K562 (cell line): Measurements from ENCODE around the gene CLEC10A. TPM values are rescaled to one million over a fixed set of nuclear protein-coding genes. Genes with fewer than 3 reads are reported as not detected.
"Not testable (repeated sequence)": the region's sequence is repeated elsewhere in the genome, so short reads cannot be mapped to it uniquely, and the experiment has no call there.

Experiments used
- ATAC-seq: fragments of 200-7000 bp; cut with Tn5 transposase; 3 replicates; pipeline ENCODE4 v1.9.1; 2020; ENCODE audit warnings: moderate library complexity
- BruUV-seq: library from RNA; stranded (reverse); fragments of 400-500 nt; replicated peaks from 2 replicates; lab custom pipeline; 2021; lab: Mats Ljungman, UMichigan
- CTCF ChIA-PET: fragments of 300-600 bp; formaldehyde crosslinking; extraction: SDS; loops from one replicate; lab custom pipeline; 2021; ENCODE audit warnings: low intra/inter-chr PET ratio; lab: Yijun Ruan, JAX
- POLR2A ChIA-PET: fragments of 300-600, 350-650 bp; sonication (Branson Sonifier 250); formaldehyde crosslinking; extraction: SDS; loops from one replicate; lab custom pipeline; 2021; ENCODE audit warnings: antibody characterized with exemption, inconsistent platforms; lab: Yijun Ruan, JAX
- DNase-seq, 4 experiments: peaks; one replicate each; pipeline versions ENCODE4 v3.0.0 to v3.0.0-alpha.2; 2011 to 2018; ENCODE audit warnings: low spot score in 3 of 4, mixed read lengths in 3 of 4; ENCODE audit errors: extremely low read depth in 1 of 4
- FAIRE-seq: peaks from 2 replicates; lab custom pipeline; 2011; peaks lifted over from hg19 to GRCh38; lab: Jason Lieb, UNC
- H2AFZ ChIP-seq: 2 replicates; pipeline ENCODE4 v1.6.0; 2011; ENCODE audit warnings: low read depth, low read length, control low read depth, inconsistent platforms
- H3K27ac ChIP-seq: fragments of 200-600 bp; 3 replicates; pipeline ENCODE4 v1.8.0; 2011; ENCODE audit warnings: low read depth, mild to moderate bottlenecking, control low read depth, inconsistent platforms, low read length, moderate library complexity, mixed read lengths; ENCODE audit errors: extremely low read depth
- H3K27me3 ChIP-seq, 2 experiments: fragments of 300-600 bp in 1 of 2; 2 replicates in 1 of 2; 3 replicates in 1 of 2; pipeline versions ENCODE4 v1.6.0 to v1.8.0; 2011; ENCODE audit warnings: inconsistent platforms in 2 of 2, low read length in 2 of 2, mild to moderate bottlenecking in 1 of 2, mixed read lengths in 1 of 2, moderate library complexity in 1 of 2; ENCODE audit not compliant: control insufficient read depth in 2 of 2, insufficient read depth in 2 of 2
- H3K36me3 ChIP-seq: fragments of 300-600 bp; 3 replicates; pipeline ENCODE4 v1.8.0; 2011; ENCODE audit warnings: mild to moderate bottlenecking, low read length, inconsistent platforms; ENCODE audit not compliant: control insufficient read depth, insufficient read depth
- H3K4me1 ChIP-seq, 2 experiments: fragments of 200-600 bp in 1 of 2; replicated peaks in 1 of 2; 2 replicates in 1 of 2; 3 replicates in 1 of 2; pipeline versions ENCODE4 v1.5.1 to v1.8.0; 2011; ENCODE audit warnings: inconsistent platforms in 2 of 2, low read length in 2 of 2, mild to moderate bottlenecking in 1 of 2, mixed read lengths in 1 of 2, moderate library complexity in 1 of 2; ENCODE audit not compliant: control insufficient read depth in 2 of 2, insufficient read depth in 2 of 2
- H3K4me2 ChIP-seq: 2 replicates; pipeline ENCODE4 v1.6.1; 2011; ENCODE audit warnings: low read length, control low read depth, inconsistent platforms, mixed read lengths; ENCODE audit not compliant: insufficient read depth
- H3K4me3 ChIP-seq: fragments of 200-600 bp; sonication (generic), shearing (Covaris generic); 2 replicates; pipeline ENCODE4 v1.5.1; 2016; ENCODE audit warnings: control low read depth, inconsistent platforms
- H3K79me2 ChIP-seq: fragments of 200-600 bp; 3 replicates; pipeline ENCODE4 v1.8.0; 2011; ENCODE audit warnings: low read length, inconsistent platforms; ENCODE audit not compliant: control insufficient read depth, insufficient read depth
- H3K9ac ChIP-seq, 2 experiments: 2 replicates each; pipeline versions ENCODE4 v1.6.0 to v1.6.1; 2011; ENCODE audit warnings: low read depth in 2 of 2, low read length in 2 of 2, control low read depth in 1 of 2, inconsistent platforms in 1 of 2, mild to moderate bottlenecking in 1 of 2, mixed read lengths in 1 of 2; ENCODE audit not compliant: insufficient read depth in 1 of 2
- H3K9me1 ChIP-seq: one replicate; pipeline ENCODE4 v1.6.0; 2011; ENCODE audit warnings: inconsistent platforms, mild to moderate bottlenecking, low read length, moderate library complexity; ENCODE audit not compliant: control insufficient read depth, insufficient read depth
- H3K9me3 ChIP-seq: replicated peaks from 2 replicates; pipeline ENCODE4 v1.5.1; 2011; ENCODE audit warnings: low read depth, low read length, inconsistent platforms; ENCODE audit not compliant: control insufficient read depth, insufficient read depth
- H4K20me1 ChIP-seq: replicated peaks from 2 replicates; pipeline ENCODE4 v1.6.1; 2011; ENCODE audit warnings: low read length, inconsistent platforms, mixed read lengths; ENCODE audit not compliant: control insufficient read depth, insufficient read depth
- CBFA2T2 ChIP-seq: fragments of 450-650 bp; conservative IDR thresholded peaks from 2 replicates; pipeline ENCODE4 v1.6.1; 2017; ENCODE audit warnings: mild to moderate bottlenecking
- RAD51 ChIP-seq: fragments of 450-650 bp; IDR thresholded peaks from 2 replicates; pipeline ENCODE4 v1.7.1; 2016; ENCODE audit warnings: low read depth, mild to moderate bottlenecking, borderline replicate concordance
- WGBS: fragments of 100-300 bp; shearing (Covaris generic); methylation state at CpG from one replicate; pipeline ENCODE4 v1.1.6; 2016; ENCODE audit warnings: low coverage, mixed read lengths; ENCODE audit not compliant: insufficient coverage; ENCODE audit errors: missing lambda C conversion rate; 5-methylcytosine and 5-hydroxymethylcytosine counted together
- in situ Hi-C: fragments of 300-500 bp; cut with MboI; formaldehyde crosslinking; loops from 4 replicates; pipeline ENCODE4 v1.15.0; 2018; ENCODE audit warnings: inconsistent platforms, mixed read lengths
- intact Hi-C: fragments of 100-400 bp; cut with micrococcal nuclease; formaldehyde crosslinking; loops from 2 replicates; pipeline ENCODE4 v1.14.2; 2022
- polyA plus RNA-seq, 8 experiments: library from polyadenylated mRNA; depleted of rRNA in 4 of 8; stranded (reverse) in 5 of 8; unstranded in 3 of 8; fragments of >200 nt; fragmentation: Nextera tagmentation in 2 of 8; fragmentation: Illumina TruSeq in 1 of 8; extraction: Ambion mirVana in 2 of 8; extraction: Trizol in 1 of 8; gene quantifications; 2 replicates each; pipeline versions ENCODE4 v1.2.1 to v1.2.3, GENCODE V29; 2011 to 2014; ENCODE audit warnings: inconsistent platforms in 1 of 8, missing spikeins in 1 of 8
- total RNA-seq, 7 experiments: library from RNA; depleted of rRNA in 6 of 7; stranded (reverse); fragments of >200 nt in 6 of 7; fragmentation: Illumina TruSeq in 2 of 7; extraction: Trizol in 2 of 7; gene quantifications; 2 replicates each; pipeline versions ENCODE4 v1.2.1 to v1.2.3, GENCODE V29; 2011 to 2021; ENCODE audit warnings: low replicate concordance in 1 of 7
- TF ChIP-seq, protein P1 (sequence below): fragments of 450-650 bp; formaldehyde crosslinking; IDR thresholded peaks from 2 replicates; pipeline ENCODE4 v1.4.0; 2020; ENCODE audit warnings: mild to moderate bottlenecking, mixed read lengths

The CLEC10A gene
- total and polyA plus RNA-seq, 9 of the 15 experiments (the other 6 are each of a cell fraction or from before 2014, with no cell fraction given): 0.04 to 0.11 (median 0.05) TPM; not detected in 6

DNA sequence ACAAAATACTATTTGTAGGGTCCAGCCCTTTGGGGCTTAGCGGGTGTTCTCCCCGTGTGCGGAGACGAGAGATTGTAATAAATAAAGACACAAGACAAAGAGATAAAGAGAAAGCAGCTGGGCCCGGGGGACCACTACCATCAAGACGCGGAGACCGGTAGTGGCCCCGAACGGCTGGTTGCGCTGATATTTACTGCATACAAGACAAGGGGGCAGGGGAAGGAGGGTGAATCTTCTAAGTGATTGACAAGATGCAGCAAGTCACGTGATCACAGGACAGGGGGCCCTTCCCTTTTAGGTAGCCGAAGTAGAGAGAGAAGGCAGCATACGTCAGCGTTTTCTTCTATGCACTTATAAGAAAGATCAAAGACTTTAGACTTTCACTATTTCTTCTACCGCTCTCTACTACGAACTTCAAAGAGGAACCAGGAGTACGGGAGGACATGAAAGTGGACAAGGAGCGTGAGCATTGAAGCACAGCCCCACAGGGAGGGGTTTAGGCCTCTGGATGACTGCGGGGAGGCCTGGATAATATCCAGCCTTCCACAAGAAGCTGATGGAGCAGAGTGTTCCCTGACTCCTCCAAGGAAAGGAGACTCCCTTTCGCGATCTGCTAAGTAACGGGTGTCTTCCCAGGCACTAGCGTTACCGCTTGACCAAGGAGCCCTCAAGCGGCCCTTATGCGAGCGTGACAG is 11.4 kb upstream of the CLEC10A start:
- H3K36me3 ChIP-seq, H3K9me3 ChIP-seq, H3K27ac ChIP-seq, in situ Hi-C loops, H3K4me2 ChIP-seq, POLR2A ChIA-PET, H3K4me1 ChIP-seq, DNase-seq, H3K9ac ChIP-seq, H3K79me2 ChIP-seq, ATAC-seq, H2AFZ ChIP-seq, H3K9me1 ChIP-seq, H4K20me1 ChIP-seq, H3K4me3 ChIP-seq, FAIRE-seq, intact Hi-C loops, BruUV-seq: not testable (repeated sequence)
- TF ChIP-seq CBFA2T2 (0 out of 2 replicates have a peak, but pooled peaks have one; percentile 7), RAD51 (peak; percentile 53; the same call in 1 of the 2 replicates)
- TF ChIP-seq, protein P1, sequence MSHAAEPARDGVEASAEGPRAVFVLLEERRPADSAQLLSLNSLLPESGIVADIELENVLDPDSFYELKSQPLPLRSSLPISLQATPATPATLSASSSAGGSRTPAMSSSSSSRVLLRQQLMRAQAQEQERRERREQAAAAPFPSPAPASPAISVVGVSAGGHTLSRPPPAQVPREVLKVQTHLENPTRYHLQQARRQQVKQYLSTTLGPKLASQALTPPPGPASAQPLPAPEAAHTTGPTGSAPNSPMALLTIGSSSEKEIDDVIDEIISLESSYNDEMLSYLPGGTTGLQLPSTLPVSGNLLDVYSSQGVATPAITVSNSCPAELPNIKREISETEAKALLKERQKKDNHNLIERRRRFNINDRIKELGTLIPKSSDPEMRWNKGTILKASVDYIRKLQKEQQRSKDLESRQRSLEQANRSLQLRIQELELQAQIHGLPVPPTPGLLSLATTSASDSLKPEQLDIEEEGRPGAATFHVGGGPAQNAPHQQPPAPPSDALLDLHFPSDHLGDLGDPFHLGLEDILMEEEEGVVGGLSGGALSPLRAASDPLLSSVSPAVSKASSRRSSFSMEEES (CRISPR knock-in tag): peak; percentile 24; the same call in 1 of the 2 replicates
- CTCF ChIA-PET: interaction anchor here (0.6 kb wide), 1 partner anchor 28 kb away, joined by 3 read pairs; no protein-coding TSS in a partner anchor
- 20% methylated on average over 13 of the region's 28 CpGs for WGBS
- H3K27me3 ChIP-seq: peaks cover 12 to 23% of the 10 kb centered on the region in 2 experiments; a peak in 3 of 5 replicates

- H3K79me2 ChIP-seq, H3K27ac ChIP-seq, DNase-seq, FAIRE-seq, H3K9ac ChIP-seq, H4K20me1 ChIP-seq, in situ Hi-C loops, H3K4me2 ChIP-seq, intact Hi-C loops, BruUV-seq, CTCF ChIA-PET, ATAC-seq, H3K4me3 ChIP-seq, H3K36me3 ChIP-seq, H3K9me1 ChIP-seq, H2AFZ ChIP-seq, H3K9me3 ChIP-seq, H3K4me1 ChIP-seq: not testable (repeated sequence)
- 24% methylated on average over 6 of the region's 6 CpGs for whole genome bisulfite sequencing
- POLR2A ChIA-PET: interaction anchor here (0.7 kb wide), 1 partner anchor 11 kb away, joined by 3 read pairs; no protein-coding TSS in a partner anchor
- H3K27me3 ChIP-seq: peaks cover 9 to 12% of the 10 kb centered on the region in 2 experiments; a peak in 3 of 5 replicates
Observed at GRCh38 chr17:7089570-7089969, 9.5 kb upstream of the CLEC10A start.
